ENCODE results near the gene IFT122. TPM values are rescaled to one million over a fixed set of nuclear protein-coding genes. Genes with fewer than 3 reads are reported as not detected.

IFT122 gene
- total RNA-seq, 2 donors from 2014 or later = 15.6 to 31.5 TPM

DNA sequence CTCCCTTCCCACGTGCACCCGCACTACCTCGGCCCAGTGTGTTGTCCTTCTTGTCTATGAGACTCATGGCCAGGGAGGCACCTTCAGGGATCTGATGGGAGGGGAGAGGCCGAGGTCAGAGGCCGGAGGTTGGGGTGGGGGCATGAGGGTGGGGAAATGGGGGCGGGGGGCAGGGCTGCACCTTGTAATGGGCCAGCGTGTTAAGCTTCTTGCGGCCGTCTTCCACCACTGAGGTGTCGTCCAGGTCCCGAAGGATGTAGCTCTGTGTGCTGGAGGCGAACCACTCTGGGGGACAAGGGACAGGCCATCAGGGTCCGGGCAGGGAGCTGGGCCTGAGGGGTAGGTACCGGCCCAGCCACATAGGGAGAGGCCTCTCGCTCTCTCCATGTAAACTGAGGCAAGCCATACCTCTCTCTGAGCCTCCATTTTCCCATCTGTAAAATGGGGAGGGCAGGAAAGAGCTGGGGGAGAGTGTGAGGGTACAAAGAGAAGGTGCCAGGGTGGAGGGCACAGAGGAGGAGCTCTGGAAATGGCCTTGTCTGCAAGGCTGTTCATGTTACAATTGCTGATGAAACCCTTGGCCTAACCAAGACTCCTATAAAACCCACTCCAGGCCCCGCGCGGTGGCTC, 121.7 kb downstream of the IFT122 start:
- Histone ChIP-seq H3K9ac (ENCODE audit: low read depth in 2 of 2, low read length in 2 of 2) (no peak overlapping the region), H3K9me3 (no peaks in the 10 kb centered on the region), H3K4me3 (no peak overlapping the region), H3K36me3 (no peaks in the 10 kb centered on the region), H3K4me1 (no peaks in the 10 kb centered on the region), H3K27me3 (no peaks in the 10 kb centered on the region), H3K27ac (peak overlapping the region; percentile 55)
- TF ChIP-seq, protein P1, sequence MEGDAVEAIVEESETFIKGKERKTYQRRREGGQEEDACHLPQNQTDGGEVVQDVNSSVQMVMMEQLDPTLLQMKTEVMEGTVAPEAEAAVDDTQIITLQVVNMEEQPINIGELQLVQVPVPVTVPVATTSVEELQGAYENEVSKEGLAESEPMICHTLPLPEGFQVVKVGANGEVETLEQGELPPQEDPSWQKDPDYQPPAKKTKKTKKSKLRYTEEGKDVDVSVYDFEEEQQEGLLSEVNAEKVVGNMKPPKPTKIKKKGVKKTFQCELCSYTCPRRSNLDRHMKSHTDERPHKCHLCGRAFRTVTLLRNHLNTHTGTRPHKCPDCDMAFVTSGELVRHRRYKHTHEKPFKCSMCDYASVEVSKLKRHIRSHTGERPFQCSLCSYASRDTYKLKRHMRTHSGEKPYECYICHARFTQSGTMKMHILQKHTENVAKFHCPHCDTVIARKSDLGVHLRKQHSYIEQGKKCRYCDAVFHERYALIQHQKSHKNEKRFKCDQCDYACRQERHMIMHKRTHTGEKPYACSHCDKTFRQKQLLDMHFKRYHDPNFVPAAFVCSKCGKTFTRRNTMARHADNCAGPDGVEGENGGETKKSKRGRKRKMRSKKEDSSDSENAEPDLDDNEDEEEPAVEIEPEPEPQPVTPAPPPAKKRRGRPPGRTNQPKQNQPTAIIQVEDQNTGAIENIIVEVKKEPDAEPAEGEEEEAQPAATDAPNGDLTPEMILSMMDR (IDR thresholded peaks at IDR 0.05) = no peak
- intact Hi-C loops (cut with DNase I) = no loop called here
- DNase-seq = no peak

DNA sequence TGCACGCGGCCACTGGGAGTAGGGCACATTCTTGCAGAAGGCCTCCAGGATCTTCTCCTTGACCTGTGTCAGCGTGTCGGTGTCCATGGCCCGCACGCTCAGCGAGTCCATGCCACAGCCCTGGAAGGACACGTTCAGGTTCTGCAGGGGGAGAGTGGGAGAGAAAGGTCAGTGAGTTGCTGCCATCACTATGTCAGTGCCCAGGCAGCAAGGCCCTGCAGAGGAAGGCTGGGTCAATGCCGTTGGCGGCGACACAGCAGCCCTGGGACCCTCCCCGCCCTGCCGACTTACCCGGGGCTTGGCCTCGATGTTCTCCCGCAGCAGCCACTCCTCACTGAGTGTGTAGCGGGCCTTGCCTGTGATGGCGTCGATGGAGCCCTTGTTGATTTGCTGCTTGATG, 122.8 kb downstream of the IFT122 start:
- Histone ChIP-seq H3K4me1 (no peaks in the 10 kb centered on the region), H3K9me3 (no peaks in the 10 kb centered on the region), H3K9ac (ENCODE audit: low read depth in 2 of 2, low read length in 2 of 2) (no peak overlapping the region), H3K4me3 (no peak overlapping the region), H3K27me3 (no peaks in the 10 kb centered on the region), H3K27ac (no peak overlapping the region), H3K36me3 (no peaks in the 10 kb centered on the region)
- TF ChIP-seq, protein P1 (IDR thresholded peaks at IDR 0.05) = no peak
- intact Hi-C loops (cut with DNase I) = no loop called here
- DNase-seq = no peak

DNA sequence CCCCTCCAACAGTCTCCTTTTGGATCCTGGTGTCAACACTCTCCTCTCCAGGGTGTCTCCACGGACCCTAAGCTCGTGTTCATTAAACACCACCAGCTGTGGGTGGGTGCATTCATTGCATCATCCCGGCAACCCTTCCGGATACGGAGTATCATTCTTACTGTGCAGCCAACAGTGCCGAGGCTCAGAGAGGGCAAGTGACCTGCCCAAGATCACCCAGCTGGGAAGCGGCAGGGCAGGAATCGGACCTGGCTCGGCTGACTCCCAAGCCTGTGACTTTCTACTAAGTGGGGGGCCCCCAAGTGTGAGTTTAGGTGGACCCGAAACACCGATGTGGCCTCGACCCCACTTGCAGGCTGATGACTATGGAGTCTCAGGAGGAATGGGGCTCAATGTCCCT, 123.3 kb downstream of the IFT122 start:
- Histone ChIP-seq H3K4me1 (no peaks in the 10 kb centered on the region), H3K27ac (no peak overlapping the region), H3K27me3 (no peaks in the 10 kb centered on the region), H3K9ac (ENCODE audit: low read depth in 2 of 2, low read length in 2 of 2) (no peak overlapping the region), H3K36me3 (no peaks in the 10 kb centered on the region), H3K4me3 (no peak overlapping the region), H3K9me3 (no peaks in the 10 kb centered on the region)
- DNase-seq = no peak
- intact Hi-C loops (cut with DNase I) = no loop called here
- TF ChIP-seq, protein P1 (IDR thresholded peaks at IDR 0.05) = no peak

DNA sequence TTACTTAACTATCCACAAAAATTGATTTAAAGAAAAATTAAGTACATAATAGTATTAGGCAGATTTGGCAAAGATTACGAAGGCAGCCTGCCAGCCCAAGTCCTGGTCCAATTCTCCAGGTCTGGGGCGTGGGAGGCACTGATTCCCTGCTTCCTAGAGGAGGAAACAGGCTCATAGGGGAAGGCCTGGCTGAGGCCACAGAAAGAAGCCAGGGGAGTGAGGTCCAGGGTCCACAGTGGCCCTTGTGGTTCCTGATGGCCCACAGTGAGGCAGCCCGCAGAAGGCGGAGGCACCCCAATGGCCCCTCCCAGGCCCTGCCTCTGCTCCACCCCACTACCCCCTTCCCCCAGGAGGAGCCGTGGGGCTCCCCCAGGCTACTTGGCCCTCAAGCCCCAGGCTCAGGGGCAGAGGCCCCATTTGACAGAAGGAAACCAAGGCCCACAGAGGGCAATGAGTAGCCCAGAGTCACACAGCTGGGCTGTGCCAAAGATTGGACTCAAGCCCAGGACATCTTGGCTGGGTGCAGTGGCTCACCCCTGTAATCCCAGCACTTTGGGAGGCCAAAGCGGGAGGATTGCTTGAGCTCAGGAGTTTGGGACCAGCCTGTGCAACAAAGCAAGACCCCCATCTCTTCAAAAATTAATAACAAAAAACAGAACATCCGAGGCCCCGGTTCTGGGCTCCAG, 124.0 kb downstream of the IFT122 start:
- no peaks in the 10 kb centered on the region for H3K27me3 ChIP-seq
- DNase-seq = no peak
- no peak overlapping the region for H3K4me3 ChIP-seq
- no peak overlapping the region for H3K27ac ChIP-seq
- H3K36me3 ChIP-seq = no peaks in the 10 kb centered on the region
- TF ChIP-seq, protein P1 (IDR thresholded peaks at IDR 0.05) = no peak
- H3K9me3 ChIP-seq = no peaks in the 10 kb centered on the region
- intact Hi-C loops (cut with DNase I) = no loop called here
- H3K9ac ChIP-seq (ENCODE audit: low read depth in 2 of 2, low read length in 2 of 2) = peak overlapping the region in 1 of 2 donors; percentile 2
- H3K4me1 ChIP-seq = no peaks in the 10 kb centered on the region

DNA sequence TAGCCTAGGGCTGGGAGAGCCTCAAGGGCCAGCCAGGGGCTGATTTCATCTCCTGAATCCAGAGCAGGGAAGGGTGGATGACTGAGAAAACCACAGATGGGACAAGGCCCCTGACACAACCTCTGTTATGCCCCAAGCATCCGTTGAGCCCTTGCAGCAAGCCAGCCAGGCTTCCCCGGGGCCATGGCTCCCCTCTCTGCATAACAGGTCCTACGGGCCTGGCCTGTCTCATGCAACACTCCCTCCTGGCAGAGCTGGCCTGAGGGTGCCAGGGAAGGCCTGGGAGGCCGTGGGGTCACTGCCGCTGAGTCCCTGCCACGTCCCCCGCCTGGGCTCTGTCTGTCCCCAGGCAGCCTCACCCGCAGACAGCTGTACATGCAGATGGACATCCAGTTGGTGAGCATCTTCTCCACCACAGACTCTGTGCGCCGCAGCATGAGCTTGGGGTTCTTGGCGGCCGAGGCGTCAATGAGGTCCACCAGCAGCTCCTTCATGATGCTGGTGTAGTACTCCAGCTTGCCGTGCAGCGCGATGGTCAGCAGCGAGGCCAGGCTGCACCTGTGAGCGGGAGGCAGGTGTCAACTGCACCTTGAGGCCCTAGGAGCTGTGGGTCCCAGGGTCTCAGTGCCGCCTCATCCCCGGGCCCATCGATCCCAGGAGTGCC, 125.1 kb downstream of the IFT122 start:
- Histone ChIP-seq H3K27ac (no peak overlapping the region), H3K9ac (ENCODE audit: low read depth in 2 of 2, low read length in 2 of 2) (no peak overlapping the region), H3K36me3 (no peaks in the 10 kb centered on the region), H3K9me3 (no peaks in the 10 kb centered on the region), H3K4me1 (no peaks in the 10 kb centered on the region), H3K27me3 (no peaks in the 10 kb centered on the region), H3K4me3 (no peak overlapping the region)
- TF ChIP-seq, protein P1 (IDR thresholded peaks at IDR 0.05) = no peak
- no peak for DNase-seq
- intact Hi-C loops (cut with DNase I) = no loop called here

All from colonic mucosa (tissue), 4 donors.